Measurements from ENCODE around the gene CLPSL2.

DNA sequence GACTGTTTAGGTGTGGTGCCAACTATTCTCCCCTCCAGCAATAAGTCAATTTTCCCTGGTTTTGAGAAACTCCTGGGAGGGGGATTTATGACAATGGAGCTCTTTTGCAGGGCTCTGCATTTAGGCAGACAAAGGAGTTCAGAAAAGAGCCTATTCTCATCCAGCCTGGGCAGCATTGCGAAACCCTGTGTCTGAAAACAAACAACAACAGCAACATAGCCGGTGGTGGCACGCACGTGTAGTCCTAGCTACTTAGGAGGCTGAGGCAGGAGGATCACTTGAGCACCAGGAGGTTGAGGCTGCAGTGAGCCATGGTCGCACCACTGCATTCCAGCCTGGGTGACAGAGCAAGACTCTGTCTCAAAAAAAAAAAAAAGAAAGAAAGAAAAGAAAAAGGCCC lies 14.3 kb downstream of the CLPSL2 start:
- TF ChIP-seq POLR2AphosphoS5 (IDR thresholded peaks at IDR 0.05) (no peak), POLR2A (IDR thresholded peaks at IDR 0.05) (no peak)
- TF ChIP-seq, protein P1, sequence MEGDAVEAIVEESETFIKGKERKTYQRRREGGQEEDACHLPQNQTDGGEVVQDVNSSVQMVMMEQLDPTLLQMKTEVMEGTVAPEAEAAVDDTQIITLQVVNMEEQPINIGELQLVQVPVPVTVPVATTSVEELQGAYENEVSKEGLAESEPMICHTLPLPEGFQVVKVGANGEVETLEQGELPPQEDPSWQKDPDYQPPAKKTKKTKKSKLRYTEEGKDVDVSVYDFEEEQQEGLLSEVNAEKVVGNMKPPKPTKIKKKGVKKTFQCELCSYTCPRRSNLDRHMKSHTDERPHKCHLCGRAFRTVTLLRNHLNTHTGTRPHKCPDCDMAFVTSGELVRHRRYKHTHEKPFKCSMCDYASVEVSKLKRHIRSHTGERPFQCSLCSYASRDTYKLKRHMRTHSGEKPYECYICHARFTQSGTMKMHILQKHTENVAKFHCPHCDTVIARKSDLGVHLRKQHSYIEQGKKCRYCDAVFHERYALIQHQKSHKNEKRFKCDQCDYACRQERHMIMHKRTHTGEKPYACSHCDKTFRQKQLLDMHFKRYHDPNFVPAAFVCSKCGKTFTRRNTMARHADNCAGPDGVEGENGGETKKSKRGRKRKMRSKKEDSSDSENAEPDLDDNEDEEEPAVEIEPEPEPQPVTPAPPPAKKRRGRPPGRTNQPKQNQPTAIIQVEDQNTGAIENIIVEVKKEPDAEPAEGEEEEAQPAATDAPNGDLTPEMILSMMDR (IDR thresholded peaks at IDR 0.05), result no peak

All from prostate gland (tissue), 2 donors.